Frontal cortex (tissue), 4 donors: ENCODE results near the gene P2RX3. TPM values are rescaled to one million over a fixed set of nuclear protein-coding genes. Genes with fewer than 3 reads are reported as not detected.

Experiments used
- DNase-seq, 2 donors: peaks; one replicate each; pipeline ENCODE4 v3.0.0; 2012; ENCODE audit warnings: low spot score in 2 of 2
- FAIRE-seq: peaks from 2 replicates; lab custom pipeline; 2012; peaks lifted over from hg19 to GRCh38; lab: Jason Lieb, UNC
- total RNA-seq: library from RNA; depleted of rRNA; stranded (reverse); fragments of >200 nt; gene quantifications from one replicate; pipeline ENCODE4 v1.2.3, GENCODE V29; 2014
- donor health status: control.
- donor health status: control.
- donor health status: control.

Gene P2RX3
- total RNA-seq, 1 donor from 2014 or later: not detected

DNA sequence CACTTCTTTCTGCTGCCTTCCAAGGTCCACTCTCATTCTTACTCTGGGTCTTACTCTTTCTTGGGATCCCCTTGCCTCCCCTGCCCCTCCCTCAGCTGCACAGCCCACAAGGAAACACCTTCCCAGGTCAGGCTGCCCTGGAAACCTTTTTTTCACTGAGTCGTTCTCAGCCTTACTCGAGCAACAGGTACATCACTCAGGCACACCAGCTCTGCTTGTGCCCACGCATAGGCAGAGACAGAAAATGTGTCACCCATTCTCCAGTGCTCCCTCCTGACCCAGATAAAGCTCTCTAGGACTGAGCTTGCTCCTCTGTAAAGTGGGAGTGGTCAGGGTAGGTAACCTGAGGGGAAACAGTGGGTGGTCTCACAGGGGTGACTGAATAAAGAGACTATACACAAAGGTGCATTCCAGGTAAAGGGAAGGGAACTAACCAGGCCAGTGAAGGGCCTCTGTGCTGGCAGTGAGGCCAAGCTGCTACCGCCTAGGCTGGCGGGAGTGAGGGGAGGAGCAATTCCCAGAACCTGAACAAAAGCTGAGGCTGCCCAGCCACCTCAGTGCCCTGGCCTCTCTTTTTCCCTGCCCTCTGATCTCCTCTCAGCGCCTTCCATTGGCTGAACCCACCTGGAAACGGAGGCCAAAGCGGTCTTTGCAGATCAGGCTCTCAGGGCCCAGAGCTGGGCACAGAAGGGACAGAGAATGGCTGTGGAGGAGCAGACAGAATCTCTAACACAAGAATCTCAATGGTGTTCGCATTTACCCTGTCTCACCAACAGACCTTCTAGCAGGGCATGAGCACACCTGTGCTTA is 26.9 kb downstream of the P2RX3 start:
- DNase-seq (no peak), FAIRE-seq (no peak)

DNA sequence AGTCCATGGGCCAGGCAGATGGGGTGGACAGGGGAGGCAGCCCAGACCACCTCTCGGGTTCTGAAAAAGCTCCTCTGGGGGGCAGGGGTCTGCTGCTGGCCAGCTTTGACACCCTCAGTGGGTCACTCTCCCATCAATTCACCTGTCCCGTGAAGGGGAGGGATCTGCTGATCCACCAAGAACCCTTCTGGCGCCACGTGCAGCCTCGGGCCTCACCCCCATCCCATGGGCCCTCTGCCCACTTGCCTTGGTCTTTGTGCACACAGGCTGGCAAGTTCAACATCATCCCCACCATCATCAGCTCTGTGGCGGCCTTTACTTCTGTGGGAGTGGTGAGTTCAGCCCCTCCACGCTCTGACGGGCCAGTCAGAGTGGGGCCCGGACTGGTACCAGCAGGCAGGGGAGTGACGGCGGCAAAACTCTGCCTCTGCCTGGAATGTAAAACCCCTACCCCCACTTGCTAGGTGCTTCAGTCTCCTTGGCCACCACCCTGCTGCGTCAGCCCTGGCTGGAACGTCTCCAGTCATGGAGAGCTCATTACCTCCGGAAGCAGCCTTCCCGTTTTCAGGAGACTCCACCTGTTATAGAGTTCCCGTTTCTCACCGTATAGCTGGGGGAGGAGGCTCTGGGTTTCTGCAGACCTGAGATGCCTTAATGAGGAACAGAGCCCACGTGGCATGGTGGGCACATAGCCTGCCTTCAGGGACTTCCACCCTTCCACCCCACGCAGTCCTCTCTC is 30.1 kb downstream of the P2RX3 start:
- FAIRE-seq: no peak
- no peak for DNase-seq

DNA sequence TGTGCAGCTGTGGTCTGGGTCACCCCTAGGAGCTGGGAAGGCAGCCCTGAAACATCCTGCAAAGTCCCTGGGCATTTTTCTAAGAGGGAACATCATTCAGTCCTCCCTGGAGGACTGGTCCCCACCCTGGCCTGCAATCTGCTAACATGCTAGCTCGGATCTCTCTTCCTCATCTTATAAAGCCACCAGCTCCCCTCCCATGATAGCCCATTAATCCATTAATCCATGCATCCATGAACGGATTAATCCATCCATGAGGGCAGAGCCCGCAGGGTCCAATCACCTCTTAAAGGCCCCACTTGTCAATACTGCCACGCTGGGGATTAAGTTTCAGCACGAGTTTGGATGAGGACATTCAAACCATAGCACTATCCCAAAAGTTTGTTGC is 30.7 kb downstream of the P2RX3 start:
- DNase-seq (no peak), FAIRE-seq (no peak)

DNA sequence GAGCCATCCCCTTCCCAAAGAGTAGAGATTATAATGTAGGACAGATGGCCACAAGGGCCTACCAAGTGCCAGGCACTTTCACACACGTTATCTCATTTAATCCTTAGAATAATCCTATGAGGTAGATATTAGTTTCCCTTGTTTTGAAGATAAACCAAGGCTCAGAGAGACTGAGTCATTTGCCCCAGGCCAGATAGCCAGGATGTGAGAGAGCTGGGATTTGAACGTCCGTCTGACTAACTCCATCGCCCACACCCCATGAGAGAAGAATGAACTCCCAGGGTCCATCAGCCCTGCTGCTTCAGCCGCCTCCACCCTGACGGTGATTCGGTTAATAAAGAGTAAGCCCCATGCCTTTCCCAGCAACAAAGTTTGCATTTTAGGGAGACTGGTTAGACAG is 32.1 kb downstream of the P2RX3 start:
- no peak for FAIRE-seq
- DNase-seq: no peak

DNA sequence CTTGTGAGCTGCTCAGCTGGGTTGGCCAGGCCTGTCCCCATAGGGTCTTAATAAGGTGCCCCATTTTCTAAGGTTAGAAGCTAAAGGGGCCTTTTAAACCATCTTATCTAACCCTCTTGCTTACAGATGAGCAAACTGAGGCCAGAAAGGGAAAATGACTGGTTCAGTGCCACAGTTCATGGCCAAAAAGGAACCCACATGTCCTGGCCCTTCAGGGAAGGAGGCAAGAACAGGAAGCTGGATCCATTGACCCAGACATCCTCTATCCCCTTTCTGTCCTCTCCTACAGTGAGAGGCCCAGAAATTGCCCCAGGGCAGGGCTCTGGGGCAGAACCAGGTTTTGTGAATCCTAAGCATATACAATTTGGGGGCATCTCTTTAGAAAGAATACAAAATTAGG is 32.8 kb downstream of the P2RX3 start:
- no peak for DNase-seq
- no peak for FAIRE-seq

GRCh38 chr11:57373146-57373545 is 35.0 kb downstream of the P2RX3 start:
- no peak for FAIRE-seq
- DNase-seq: no peak

DNA sequence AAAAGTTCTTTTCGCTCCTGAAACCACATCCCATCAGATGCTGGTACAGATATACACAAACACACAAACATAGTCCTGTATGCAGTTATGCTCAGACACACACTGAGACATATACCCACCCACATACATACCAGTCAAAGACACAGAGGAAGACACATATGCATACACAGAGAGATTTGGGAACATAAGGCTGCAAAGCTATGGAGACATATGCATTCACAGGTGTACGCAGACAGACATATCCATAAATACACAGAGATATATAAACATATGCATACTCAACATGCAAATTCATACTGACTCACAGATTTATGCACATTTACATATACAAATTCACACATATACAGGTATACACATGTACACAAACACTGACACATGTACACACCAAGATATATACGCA is 36.8 kb downstream of the P2RX3 start:
- FAIRE-seq (no peak), DNase-seq (no peak)

- FAIRE-seq (no peak), DNase-seq (no peak)
Observed at GRCh38 chr11:57375490-57375889, 37.3 kb downstream of the P2RX3 start.

DNA sequence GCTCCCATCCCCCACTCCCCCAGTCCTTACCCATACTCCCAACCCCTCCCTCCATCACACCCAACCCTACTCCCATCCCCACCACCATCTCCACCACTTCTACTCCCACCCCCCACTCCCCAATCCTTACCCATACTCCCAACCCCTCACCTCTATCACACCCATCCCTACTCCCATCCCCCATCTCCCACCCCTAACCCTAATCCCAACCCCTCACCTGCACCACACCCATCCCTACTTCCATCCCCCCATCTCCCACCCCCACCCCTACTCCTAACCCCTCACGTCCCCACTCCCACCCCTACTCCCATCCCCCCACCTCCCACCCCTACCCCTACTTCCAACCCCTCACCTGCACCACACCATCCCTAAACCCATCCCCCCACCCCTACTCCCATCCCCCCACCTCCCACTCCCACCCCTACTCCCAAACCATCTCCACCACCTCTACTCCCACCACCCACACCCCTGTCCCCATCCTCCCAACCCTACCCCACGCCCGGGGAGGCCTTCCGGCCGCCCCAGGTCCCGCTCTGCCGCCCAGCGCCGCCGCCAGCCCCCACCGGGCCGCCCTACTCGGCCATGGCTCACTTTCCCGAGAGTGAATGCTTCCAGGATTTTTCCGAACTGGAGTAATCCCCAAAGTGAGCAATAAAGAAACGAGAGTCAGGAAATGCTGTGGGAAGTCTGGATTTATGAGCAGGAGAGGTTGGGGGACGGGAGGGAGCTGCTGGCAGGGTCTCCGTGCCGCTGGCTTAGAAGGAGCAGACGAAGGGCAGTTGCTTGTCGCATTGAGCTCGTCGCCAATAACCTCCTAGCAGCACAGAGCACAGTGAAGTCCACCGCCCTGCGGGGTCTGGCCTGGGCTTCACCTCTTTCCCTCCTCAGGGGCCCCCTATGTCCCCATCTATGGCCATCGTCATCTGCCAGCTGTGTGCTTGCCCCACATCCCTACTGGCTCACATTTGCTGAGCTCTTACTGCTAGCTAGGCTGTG is 38.2 kb downstream of the P2RX3 start:
- DNase-seq: no peak
- no peak for FAIRE-seq

DNA sequence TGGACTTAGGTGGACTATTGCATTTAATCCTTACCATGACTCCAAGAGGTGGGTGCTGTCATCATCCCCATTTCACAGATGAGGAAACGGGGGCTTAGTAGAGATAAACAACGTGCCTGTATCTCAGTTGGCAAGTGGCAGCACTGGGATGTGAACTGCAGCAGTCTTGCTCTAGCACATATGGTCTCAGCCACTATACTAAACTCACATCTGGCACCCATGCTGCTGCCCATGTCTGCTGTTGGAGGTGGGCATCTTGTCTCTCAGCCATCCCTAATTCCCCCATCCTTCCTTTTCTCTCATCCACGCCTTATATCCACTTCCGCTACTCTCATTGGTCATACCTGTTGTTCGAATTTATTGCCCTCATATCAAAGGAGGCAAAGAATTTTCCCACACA is 39.0 kb downstream of the P2RX3 start:
- no peak for FAIRE-seq
- no peak for DNase-seq

GRCh38 chr11:57378186-57378585 is 40.0 kb downstream of the P2RX3 start:
- FAIRE-seq (no peak), DNase-seq (no peak)

DNA sequence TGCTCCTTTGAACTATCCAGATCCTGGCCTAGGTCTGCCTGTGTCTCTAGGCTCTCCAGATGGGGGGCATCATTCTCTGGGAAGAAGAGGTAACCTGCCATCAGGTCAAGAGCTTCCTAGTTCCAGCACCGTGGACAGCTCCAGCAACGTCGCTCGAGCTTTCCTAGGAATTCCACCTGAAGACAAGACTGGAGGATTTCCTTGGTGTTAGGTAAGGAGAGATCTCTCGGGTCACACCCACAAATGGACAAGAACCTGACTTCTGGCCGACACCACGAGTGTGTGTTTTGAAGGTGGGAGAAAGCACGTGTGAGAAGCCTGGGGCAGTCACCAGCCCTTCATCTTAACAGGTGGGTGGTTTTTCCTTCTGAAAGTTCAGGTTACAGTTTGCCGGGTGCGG is 41.6 kb downstream of the P2RX3 start:
- FAIRE-seq (no peak), DNase-seq (no peak)

DNA sequence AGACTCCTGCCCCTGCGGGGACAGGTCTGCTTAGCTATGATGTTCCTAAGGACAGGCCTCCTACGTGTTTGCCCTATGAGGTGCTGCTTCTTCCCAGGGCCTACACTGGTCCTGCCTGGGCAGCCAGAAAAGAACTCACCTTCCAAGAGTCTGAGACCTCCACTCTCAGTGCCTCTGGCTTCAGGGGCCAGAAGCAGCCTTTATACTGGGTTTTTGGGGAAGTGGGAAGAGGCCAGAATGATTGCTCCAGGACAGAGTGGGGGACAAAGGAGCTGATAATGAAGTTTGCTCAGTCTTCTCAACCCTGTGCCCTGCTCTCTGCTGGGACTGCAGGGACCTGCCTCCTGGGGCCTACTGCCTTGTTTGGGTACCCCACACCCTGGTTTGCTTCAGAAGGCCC is 42.8 kb downstream of the P2RX3 start, which contains the start of gene PRG3:
TSS of gene PRG3 (minus strand) at position 176 of the 400 bp plus-strand sequence. CDS start 442 bp downstream, outside the sequence.
- no peak for FAIRE-seq
- DNase-seq: no peak

- FAIRE-seq (no peak), DNase-seq (no peak)
Observed at GRCh38 chr11:57386178-57386940, 48.2 kb downstream of the P2RX3 start.

GRCh38 chr11:57387289-57388030 is 49.3 kb downstream of the P2RX3 start:
- FAIRE-seq (no peak), DNase-seq (peak in 1 of 2 donors; percentile 46)

DNA sequence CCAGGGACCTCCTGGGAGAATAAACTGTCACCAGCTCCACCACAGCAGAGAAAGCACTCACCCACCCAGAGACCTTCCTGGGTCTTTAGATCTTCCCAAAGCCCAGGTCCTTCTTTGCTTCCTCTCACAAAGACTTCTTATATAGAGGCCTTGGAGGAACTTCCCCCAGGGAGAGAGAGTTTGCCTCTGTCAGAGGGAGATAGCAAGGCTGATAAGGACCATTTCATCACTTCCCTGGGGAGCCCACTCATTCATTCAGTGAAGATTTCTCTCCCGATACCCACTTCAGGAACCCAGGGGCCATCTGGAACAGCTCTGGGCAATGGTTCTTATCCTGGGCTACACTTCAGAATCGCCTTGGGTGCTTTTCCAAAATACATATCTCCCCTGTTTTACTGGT is 52.4 kb downstream of the P2RX3 start, which contains the start of gene PRG2:
TSS of gene PRG2 (minus strand) at position 116 of the 400 bp plus-strand sequence. CDS start 706 bp downstream, outside the sequence.
- DNase-seq (no peak), FAIRE-seq (no peak)

DNA sequence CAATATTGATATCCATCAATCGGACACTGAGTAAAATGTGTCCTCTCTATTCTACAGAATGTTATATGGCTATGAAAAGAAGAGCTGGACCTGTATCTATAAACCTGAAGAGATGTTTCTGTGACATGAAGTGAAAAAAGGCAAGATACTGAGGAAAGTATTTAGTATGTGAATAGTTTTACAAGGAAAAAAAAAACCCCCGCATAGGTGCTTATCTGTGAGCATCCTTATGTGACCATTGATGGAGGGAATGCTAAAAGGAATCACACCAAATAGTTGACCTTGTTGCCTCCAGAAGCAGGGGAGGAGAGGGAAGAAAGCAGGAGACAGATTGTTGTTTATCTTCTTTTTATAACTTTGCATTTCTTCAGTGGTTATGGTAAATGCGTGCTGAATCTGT is 53.0 kb downstream of the P2RX3 start:
- DNase-seq (no peak), FAIRE-seq (no peak)

- no peak for DNase-seq
Observed at GRCh38 chr11:57391539-57391938, 53.4 kb downstream of the P2RX3 start.

More at GRCh38 chr11:57391539-57391938, 53.4 kb downstream of the P2RX3 start:
- FAIRE-seq: no peak
